SHP77 treated with DMSO at 0.1 percent for 48 hours (cell line): ENCODE data around the gene SNUPN.

Source experiments
- DNase-seq: peaks from one replicate; lab custom pipeline; 2025; lab: John Stamatoyannopoulos, UW

Gene SNUPN

GRCh38 chr15:75654201-75654907, 28.8 kb upstream of the SNUPN start:
- DNase-seq, result no peak

DNA sequence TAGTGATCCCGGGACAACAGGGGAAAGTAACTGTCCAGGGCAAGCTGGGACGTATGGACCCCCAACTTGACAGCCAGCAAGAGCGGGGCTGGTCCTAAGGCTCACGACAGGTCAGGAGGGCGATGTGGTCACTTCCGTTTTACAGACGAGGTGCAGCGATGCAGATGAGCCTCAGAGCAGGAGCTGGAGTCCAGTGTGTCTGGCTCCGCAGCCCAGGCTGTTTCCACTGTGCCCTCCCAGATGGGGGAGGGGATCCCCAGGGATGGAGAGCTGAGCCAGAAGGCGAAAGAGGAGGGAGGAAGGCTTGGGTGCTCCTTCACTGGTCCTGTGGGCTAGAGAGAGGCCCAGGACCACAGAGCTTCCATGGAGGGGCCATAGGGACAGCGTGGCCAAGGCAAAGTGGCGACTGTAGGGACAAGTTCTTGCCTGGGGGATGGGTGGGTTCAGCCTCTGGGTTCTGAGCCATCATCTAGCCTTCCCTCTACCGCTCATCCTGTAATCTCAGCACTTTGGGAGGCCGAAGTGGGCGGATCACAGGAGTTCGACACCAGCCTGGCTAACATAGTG, 27.9 kb upstream of the SNUPN start:
- no peak for DNase-seq

DNA sequence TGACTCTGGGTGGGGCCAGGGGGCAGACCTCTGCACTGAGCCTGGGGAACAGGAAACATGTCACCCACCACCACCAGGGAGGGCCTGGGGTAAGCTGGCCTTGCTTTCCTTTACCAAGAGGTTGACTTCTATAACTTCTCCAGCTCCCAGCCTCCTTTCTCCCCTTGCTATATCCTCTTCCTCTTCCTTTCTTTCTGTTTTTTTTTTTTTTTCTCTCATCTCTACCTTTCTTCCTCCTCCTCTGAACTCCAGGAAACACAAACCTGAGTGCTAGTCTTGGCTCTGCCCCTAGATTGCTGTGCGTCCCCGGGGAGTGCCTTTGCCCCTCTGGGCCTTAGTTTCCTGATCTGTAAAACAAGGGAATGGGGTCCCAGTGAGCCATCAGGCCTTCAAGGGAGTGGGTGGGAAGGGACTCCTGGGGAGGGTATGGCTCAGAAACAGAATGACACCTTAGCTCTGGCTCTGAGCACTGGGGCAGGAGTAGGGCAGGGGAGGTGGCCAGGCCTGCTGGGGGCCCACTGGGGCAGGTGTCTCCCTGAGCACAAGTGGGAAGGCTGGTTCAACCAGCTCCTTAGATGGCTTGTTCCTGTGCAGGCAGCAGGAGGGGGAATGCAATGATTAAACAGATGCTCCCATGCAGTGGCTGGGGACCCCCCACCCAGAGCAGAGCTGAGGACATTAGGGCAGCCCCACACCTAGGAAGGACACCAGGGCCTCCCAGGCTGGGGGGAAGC, 26.5 kb upstream of the SNUPN start:
- no peak for DNase-seq

- DNase-seq, result no peak
Measured at GRCh38 chr15:75650908-75651809, 25.6 kb upstream of the SNUPN start.

DNA sequence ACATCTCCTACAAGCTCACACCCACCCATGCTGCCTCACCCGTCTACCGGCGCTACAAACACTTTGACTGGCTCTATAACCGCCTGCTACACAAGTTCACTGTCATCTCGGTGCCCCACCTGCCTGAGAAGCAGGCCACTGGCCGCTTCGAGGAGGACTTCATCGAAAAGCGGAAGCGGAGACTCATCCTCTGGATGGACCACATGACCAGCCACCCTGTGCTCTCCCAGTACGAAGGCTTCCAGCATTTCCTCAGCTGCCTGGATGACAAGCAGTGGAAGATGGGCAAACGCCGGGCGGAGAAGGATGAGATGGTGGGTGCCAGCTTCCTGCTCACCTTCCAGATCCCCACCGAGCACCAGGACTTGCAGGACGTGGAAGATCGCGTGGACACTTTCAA, 24.3 kb upstream of the SNUPN start:
- DNase-seq, result no peak

DNA sequence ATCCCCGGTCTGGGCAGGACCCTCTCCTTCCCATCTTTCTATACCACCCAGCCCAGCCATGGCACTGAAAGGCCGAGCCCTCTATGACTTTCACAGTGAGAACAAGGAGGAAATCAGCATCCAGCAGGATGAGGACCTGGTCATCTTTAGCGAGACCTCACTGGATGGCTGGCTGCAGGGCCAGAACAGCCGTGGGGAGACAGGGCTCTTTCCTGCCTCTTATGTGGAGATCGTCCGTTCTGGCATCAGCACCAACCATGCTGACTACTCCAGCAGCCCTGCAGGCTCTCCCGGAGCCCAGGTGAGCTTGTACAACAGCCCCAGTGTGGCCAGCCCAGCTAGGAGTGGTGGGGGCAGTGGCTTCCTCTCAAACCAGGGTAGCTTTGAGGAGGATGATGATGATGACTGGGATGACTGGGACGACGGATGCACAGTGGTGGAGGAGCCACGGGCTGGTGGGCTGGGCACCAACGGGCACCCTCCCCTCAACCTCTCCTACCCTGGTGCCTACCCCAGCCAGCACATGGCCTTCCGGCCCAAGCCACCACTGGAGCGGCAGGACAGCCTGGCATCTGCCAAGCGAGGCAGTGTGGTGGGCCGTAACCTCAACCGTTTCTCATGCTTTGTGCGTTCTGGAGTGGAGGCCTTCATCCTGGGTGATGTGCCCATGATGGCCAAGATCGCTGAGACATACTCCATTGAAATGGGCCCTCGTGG, 23.7 kb upstream of the SNUPN start:
- no peak for DNase-seq

- DNase-seq, result no peak
Measured at GRCh38 chr15:75648156-75649000, 22.9 kb upstream of the SNUPN start.

DNA sequence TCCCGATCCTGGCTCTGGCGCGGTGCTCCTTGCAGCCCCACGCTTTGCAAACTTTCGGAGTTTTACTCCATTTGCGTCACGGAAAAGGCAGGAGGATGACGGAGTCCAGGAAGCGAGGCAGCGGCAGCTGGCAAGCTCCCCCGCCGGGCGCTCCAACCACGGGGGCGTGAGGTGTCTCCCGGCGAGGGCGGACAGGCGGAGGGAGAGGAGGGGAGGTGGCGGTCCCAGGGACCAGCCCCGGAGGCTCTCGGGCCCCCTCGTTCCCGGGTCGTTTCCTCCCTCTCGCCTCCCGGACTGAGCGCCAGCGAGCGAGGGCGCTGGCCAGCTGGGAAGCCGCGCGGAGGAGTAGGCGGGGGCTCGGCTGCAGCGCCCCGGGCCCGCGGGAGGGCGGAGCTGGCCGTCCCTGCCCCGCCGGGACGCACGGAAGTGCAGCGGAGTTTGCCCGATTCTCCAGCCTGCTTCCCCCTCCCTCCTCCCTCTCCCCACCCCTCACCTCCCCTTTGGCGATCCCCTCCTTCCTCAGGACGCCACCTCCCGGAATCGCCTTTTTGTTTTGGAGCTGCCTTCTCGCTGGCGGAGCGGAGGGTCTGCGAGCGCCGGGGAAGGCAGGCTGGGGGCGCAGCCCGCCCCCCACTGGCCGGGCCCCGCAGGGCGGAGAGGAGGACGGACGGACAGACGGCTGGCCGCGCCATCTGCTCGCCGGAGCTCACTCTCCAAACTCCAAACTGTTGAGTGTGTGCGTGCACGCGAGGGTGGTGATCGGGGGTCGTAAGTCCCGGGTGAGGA, 22.0 kb upstream of the SNUPN start, which contains the start of gene SNX33:
Gene SNX33, plus strand, starts transcription at position 543 of the 786 bp plus-strand sequence. CDS start 1,191 bp downstream, outside the sequence.
- no peak for DNase-seq

DNA sequence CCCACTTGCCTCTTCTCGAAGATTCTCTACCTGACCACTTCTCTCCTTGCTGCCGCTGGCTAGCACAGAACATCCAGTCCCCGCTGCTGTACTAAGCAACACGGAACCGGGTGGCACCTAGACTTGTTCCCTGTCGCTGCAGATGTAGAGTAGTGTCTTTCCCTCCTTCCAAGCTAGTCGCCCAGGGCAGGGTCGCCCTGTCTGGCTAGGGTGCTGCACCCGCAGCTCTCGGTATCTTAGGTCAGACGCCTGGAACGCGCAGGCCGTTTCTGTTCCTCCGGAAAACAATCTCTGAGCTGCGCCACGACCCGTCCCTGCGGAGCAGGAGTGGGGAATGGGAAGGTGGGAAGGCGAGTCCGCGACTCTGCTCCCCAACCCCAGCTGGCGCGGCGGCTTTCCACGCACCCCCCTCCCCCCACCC, 21.4 kb upstream of the SNUPN start:
- no peak for DNase-seq

DNA sequence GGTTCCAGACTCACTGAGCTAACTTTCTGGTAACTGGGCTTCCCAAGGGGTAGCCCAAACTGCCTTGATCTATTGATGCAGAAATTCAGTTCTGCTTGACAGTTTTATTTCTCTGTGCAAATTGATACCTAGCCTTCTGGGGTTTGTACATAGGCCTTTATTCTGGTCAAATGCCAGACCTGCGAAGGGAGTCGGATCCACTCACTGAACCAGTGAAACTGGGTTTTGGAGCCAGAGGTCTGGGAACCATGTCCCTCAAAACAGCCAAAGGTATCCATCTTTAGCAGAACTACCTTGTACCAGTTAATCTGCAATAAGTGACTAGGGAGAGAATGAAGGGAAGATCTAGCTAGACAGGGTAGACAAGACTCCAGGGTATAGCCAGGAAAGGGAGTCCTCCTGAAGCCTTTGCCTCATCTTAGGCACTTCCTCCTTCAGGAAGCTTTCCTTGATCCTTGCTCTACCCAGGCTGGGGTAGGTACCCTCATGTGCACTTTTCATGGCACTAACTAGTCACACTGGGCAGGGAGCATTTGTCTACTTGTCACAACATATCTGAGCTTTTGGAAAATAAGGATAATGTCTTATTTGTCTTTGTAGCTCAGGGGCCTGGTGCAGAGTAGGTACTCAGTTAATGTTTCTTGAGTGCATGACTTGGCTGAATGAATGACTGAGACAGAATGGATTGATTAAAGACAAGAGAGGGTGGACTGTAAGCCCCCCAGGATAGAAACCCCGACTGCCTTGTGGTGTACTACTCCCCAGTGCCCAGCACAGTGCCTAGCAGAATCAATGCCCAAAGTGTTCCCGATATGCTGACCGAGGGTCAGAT, 20.8 kb upstream of the SNUPN start:
- no peak for DNase-seq

DNA sequence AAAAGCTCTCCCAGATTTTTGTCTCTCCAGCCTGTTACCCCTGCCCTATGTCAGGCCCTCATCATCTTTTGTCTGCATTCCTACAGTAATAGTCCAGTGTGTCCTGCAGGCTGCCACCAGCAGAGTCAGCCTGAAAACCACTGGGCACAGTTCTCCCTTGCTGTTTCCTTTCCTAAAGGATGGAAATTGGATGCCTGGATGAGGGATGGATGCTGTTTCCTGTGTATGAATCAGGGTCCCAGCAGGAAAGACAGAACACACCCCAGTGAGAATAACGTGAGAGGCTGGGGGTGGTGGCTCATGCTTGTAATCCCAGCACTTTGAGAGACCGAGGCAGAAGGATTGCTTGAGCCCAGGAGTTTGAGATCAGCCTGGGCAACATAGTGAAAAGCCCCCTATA, 18.9 kb upstream of the SNUPN start:
- no peak for DNase-seq

DNA sequence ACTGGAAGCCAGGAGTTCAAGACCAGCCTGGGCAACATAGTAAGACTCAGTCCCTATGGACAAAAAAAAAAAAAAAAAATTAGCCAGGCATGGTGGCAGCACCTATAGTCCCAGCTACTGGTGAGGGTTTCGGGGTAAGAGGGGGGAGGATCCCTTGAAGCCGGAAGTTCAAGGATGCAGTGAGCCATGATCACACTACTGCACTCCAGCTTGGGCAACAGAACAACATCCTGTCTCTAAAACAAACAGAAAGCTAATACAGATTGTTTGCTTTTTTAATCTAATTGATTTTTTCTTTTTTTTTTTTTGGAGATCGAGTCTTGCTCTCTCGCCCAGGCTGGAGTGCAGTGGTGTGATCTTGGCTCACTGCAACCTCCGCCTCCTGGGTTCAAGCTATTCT, 16.1 kb upstream of the SNUPN start:
- DNase-seq, result no peak

DNA sequence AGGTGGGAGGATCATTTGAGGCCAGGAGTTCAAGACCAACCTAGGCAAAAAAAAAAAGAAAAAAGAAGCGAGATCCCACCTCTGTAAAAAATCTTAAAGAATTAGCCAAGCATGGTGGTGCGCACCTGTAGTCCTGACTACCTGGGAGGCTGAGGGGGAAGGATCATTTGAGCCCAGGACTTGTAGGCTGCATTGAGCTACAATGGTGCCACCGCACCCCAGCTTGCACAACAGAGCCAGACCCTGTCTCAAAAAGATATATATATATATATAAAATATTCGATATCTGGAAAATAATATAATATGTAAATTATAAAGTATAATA, 15.6 kb upstream of the SNUPN start:
- DNase-seq, result no peak

DNA sequence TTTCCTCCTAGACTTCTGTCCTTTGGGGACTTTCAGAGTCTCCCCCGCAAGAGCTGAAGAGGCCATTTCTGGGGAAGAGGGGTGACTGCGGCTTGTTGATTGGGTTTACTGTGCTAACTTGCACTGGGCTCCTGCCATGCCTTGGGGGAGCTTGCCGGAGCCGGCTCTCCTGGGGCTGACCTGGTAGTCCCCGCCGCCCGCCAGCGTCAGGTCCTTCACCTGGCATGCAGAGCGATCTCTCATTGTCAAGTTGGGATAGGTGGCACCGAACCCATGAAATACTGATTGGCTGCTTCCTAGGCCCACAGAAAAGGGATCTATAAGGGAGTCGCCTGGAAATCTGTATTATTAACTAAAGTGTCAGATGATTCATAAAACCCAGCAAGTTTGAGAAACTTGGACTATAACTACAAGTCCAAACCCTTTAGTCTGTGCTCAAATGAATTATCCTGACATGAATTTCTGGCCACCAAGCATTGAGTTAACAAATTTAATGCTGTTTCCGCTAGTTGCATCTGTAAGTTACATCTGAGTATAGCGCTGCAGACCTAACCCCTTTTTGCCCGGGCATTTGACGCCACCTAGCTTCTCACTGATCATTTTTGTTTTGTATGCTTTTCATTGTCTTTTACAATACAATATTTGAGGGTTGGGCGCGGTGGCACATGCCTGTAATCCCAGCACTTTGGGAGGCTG, 15.1 kb upstream of the SNUPN start:
- DNase-seq, result peak; percentile 64

- DNase-seq, result peak; percentile 94
Measured at GRCh38 chr15:75639709-75640482, 14.4 kb upstream of the SNUPN start, which contains the start of gene IMP3. IMP3 (minus strand) TSS chr15:75640224; CDS start chr15:75640168, 56 bp downstream.

DNA sequence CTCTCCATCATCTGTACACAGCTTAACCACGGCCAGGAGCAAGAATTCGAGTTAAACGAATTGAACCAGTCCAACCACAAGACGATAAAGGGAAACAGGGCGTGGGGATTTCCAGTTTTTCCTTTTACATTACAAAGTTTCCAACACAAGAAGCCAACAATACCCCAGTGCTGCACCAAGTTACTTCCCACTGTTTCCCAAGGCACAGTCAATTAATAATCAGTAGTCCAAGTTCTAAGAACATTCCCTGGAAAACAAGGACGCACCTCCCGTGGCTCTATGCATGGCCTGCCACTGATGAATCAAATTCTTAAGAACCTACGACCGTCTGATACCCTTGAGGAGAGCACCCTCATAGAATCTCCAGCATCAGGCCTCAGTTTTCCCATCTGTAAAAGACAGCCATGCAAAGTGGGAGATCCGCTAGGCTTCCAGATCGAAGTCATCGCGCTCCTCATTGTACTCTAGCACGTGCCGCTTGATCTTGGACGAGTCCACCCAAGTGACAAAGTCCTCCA, 13.7 kb upstream of the SNUPN start:
- DNase-seq, result no peak
